Effector memory CD4-positive, alpha-beta T cell (primary cell): Measurements from ENCODE around the gene VEZT.

Experiments
- DNase-seq, 3 donors: peaks; one replicate each; pipeline ENCODE4 v3.0.0-alpha.2; 2020
- H3K27ac ChIP-seq: 2 replicates; pipeline ENCODE4 v1.7.0; 2013; ENCODE audit warnings: mild to moderate bottlenecking, low read length, moderate library complexity; ENCODE audit not compliant: insufficient read depth, poor library complexity, severe bottlenecking
- H3K27me3 ChIP-seq: replicated peaks from 2 replicates; pipeline ENCODE4 v1.7.0; 2013; ENCODE audit warnings: mild to moderate bottlenecking, low read length; ENCODE audit not compliant: insufficient read depth, control insufficient read depth, poor library complexity, severe bottlenecking
- H3K36me3 ChIP-seq: 2 replicates; pipeline ENCODE4 v1.7.0; 2013; ENCODE audit warnings: mild to moderate bottlenecking, low read length, moderate library complexity; ENCODE audit not compliant: control insufficient read depth, insufficient read depth
- H3K4me1 ChIP-seq: 2 replicates; pipeline ENCODE4 v1.7.0; 2013; ENCODE audit warnings: low read length, mild to moderate bottlenecking; ENCODE audit not compliant: control insufficient read depth, insufficient read depth, poor library complexity, severe bottlenecking
- H3K4me3 ChIP-seq: 2 replicates; pipeline ENCODE4 v1.7.0; 2013; ENCODE audit warnings: low read length, low read depth, mild to moderate bottlenecking; ENCODE audit not compliant: insufficient read depth, poor library complexity, severe bottlenecking
- H3K9me3 ChIP-seq: 2 replicates; pipeline ENCODE4 v1.7.0; 2013; ENCODE audit warnings: mild to moderate bottlenecking, low read length, moderate library complexity; ENCODE audit not compliant: control insufficient read depth
- total RNA-seq, 3 donors: gene quantifications; one replicate each; lab custom pipeline; 2026; lab: John Stamatoyannopoulos, UW

VEZT gene, protein sequence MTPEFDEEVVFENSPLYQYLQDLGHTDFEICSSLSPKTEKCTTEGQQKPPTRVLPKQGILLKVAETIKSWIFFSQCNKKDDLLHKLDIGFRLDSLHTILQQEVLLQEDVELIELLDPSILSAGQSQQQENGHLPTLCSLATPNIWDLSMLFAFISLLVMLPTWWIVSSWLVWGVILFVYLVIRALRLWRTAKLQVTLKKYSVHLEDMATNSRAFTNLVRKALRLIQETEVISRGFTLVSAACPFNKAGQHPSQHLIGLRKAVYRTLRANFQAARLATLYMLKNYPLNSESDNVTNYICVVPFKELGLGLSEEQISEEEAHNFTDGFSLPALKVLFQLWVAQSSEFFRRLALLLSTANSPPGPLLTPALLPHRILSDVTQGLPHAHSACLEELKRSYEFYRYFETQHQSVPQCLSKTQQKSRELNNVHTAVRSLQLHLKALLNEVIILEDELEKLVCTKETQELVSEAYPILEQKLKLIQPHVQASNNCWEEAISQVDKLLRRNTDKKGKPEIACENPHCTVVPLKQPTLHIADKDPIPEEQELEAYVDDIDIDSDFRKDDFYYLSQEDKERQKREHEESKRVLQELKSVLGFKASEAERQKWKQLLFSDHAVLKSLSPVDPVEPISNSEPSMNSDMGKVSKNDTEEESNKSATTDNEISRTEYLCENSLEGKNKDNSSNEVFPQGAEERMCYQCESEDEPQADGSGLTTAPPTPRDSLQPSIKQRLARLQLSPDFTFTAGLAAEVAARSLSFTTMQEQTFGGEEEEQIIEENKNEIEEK
- total RNA-seq: 48.2 to 53.0 (median 51.1) reads per million in 3 donors

DNA sequence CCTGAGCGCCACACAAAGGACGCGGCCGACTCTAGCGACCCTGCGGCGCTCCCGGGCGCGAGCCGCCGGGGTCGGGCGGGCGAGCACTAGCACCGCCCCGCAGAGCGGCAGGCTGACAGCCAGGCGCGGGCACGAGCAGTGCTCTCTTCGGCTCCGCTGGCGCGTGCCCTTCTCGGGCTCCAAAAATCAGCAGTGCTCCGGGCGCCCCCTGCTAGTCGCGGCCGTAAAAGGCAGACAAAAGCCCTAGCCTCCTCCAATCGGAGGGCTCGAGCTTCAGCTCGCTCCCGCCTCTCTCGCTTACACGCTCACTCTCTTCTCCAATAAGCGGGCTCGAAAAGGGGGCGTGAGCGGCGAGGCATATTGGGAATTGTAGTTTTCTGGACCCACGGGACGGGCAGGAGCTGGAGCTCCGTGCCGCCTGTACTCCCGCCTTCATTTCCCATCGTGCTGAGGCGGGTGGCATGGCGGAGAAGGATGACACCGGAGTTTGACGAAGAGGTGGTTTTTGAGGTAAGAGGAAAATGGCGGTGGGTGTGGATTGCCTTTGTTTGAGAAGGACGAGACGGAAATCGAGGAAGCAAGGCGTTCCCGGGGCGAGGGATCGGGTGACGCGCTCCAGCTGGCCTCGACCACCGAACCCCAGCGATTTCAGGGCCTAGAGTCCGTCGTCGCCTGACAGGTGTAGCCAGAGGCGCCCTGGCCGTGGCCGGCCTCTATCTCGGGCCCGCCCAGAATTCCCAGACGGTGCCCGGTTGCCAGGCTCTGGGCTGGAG, at the start of gene VEZT, which contains the start of gene FGD6:
Gene VEZT (plus strand): TSS at position 431 of the 773 bp plus-strand sequence. CDS start 44 bp downstream, at position 475.
Gene FGD6 (minus strand): TSS at position 91 of the 773 bp plus-strand sequence. CDS start 227 bp downstream, outside the sequence.
- Histone ChIP-seq H3K36me3 (no peaks in the 10 kb centered on the region), H3K9me3 (no peaks in the 10 kb centered on the region), H3K4me1 (no peaks in the 10 kb centered on the region), H3K27ac (peak within 1 kb of the TSS; percentile 96), H3K27me3 (no peaks in the 10 kb centered on the region), H3K4me3 (peak within 1 kb of the TSS; percentile 98)
- peak; percentile 93 to 99 (median 97) for DNase-seq

DNA sequence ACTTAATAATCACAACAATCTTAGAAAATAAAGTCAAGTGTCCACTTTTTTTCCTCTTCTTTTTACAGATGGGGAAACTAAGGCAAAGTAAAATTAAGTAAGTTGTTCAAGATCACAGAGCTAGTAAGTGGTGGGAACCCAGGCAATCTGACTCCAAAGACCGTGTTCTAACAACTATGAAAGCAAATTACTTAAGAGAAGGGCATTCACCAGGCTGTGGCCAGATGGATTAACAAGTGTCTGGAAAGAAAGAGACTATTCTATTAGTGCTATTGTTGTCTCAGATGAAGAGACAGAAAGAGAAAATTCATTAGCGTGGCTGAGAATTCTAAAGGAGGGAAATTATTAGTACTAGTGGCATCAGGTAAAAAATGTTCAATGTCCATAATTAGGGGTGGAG, 48.9 kb upstream of the VEZT start:
- no peak for DNase-seq
- Histone ChIP-seq H3K27ac (no peak overlapping the region), H3K27me3 (no peaks in the 10 kb centered on the region), H3K4me3 (no peak overlapping the region), H3K36me3 (no peaks in the 10 kb centered on the region), H3K4me1 (no peaks in the 10 kb centered on the region), H3K9me3 (no peaks in the 10 kb centered on the region)

DNA sequence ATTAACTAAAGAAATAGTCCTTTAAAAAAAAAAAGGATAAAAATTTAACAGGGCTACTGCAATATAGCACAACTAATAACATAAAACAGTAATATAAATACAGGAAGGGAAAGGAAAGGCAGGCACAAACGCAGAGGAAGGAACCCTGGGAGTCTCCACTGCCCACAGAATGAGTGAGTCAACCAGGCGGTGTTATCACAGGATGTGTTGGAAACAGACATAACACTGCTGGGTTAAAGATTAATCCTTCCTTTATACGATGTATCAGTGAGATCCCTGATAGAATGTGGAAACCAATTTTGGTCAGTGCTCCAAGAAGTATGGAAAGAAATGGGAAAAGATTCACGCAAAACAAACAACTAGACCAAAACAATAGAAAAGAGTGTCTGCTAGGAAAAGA, 48.2 kb upstream of the VEZT start:
- no peak overlapping the region for H3K27ac ChIP-seq
- no peaks in the 10 kb centered on the region for H3K36me3 ChIP-seq
- no peak for DNase-seq

DNA sequence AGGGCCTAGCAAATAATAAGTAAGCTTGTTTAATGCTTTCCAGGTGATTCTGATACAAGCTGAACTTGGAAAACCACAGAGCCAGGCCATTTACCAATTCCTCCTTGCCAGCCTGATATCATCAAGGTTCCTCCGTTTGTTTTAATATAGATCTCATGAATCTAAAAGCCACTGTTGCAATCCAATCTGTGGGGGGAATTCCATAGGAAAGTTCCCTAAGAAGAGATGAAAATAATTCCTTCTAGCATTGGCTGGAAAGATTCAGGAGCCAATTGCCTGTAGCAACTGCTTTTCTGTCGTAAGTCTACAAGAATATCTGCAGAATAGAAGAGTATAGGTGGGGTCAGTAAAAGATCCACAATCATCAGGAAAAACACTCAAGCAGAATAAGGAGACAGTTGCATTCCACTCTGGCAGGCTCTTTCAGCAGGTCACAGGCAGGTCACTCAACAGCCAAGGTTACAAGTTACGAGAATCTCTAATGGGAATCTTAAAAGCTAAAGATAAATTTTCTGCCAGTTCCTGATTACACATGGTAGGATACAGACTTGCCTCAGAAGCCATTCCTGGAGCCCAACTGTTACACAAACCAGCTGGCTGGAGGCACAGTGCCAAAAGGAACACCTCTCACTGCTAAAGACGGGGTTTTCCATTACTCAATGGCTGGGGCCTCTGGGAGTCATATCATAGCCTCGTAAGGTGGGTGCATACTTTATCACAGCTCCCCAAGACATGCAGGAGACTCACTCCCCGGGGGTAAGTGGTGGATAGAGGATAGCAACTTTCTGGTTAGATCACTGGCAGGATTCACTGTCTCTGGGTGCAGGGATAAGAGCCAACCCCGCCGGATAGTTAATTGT, 44.0 kb upstream of the VEZT start:
- no peak overlapping the region for H3K27ac ChIP-seq
- no peaks in the 10 kb centered on the region for H3K9me3 ChIP-seq
- no peaks in the 10 kb centered on the region for H3K27me3 ChIP-seq
- no peaks in the 10 kb centered on the region for H3K4me1 ChIP-seq
- DNase-seq: no peak
- no peak overlapping the region for H3K4me3 ChIP-seq
- H3K36me3 ChIP-seq: no peaks in the 10 kb centered on the region

More for the DNA sequence above, 48.2 kb upstream of the VEZT start:
- H3K27me3 ChIP-seq: no peaks in the 10 kb centered on the region
- H3K4me1 ChIP-seq: no peaks in the 10 kb centered on the region
- H3K9me3 ChIP-seq: no peaks in the 10 kb centered on the region
- no peak overlapping the region for H3K4me3 ChIP-seq

DNA sequence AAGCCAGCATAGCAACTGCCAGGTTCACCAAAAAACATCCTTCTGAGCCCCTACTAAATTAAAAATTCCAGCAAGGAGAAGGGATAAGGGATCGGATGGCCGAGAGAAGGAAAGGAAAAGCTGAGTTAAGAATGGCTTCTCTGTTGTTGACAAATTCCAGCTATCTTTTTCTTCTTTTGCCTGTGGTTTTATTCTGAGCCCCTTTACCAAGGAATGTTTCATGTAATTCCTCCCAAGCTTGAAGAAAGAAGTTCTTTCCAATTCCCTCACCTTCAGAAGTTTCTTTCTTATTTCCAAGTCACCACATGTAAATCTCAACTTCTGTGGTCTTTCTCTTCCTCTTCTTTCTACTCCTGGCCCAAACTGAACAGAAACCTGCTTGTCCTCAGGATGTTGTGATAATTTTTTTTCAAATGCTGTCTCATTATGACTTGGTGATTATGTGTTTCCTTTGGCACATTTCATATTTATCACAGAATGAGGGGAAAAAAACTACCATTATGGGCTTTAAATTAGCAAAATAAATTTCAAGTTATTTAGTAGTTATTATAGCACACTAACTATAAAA, 40.3 kb upstream of the VEZT start:
- H3K27ac ChIP-seq: no peak overlapping the region
- H3K9me3 ChIP-seq: no peaks in the 10 kb centered on the region
- H3K36me3 ChIP-seq: no peaks in the 10 kb centered on the region
- no peaks in the 10 kb centered on the region for H3K27me3 ChIP-seq
- H3K4me3 ChIP-seq: no peak overlapping the region
- H3K4me1 ChIP-seq: no peaks in the 10 kb centered on the region
- no peak for DNase-seq

DNA sequence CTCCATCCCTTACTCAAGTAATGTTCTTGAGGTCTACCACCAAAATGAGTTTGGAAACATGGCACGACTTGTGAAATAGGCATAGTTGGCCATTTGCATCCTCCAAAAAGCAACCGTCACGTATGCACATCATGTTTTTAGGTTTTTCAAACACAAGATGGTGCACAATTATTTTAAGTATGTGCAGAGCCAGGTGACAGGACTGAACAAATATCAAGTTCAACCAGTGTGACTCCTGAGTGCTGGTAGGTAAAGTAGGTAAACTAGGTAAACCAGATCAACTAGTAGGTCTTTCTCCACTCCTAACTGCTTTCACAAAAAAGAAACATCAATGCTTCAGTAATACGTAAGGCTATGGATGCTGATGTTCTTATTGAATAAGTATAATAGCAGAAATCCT, 39.5 kb upstream of the VEZT start:
- no peaks in the 10 kb centered on the region for H3K27me3 ChIP-seq
- no peaks in the 10 kb centered on the region for H3K9me3 ChIP-seq
- H3K36me3 ChIP-seq: no peaks in the 10 kb centered on the region
- DNase-seq: no peak
- H3K4me1 ChIP-seq: no peaks in the 10 kb centered on the region
- H3K27ac ChIP-seq: no peak overlapping the region
- H3K4me3 ChIP-seq: no peak overlapping the region

DNA sequence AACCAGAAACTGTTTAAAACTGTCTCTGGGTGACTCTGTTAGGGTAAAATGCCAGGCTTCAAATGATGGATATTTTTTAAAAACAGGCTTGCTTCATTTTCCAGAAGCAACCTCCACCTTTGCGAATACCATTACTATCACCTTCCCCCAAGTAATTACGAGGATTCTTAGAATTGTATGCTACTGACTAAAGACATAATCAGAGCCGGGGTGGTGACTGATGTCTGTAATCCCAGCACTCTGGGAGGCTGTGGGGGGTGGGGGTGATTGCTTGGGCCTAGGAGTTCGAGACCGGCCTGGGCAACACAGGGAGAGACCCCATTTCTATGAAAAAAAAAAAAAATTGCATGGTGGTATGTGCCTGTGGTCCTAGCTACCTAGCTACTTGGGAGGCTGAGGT, 38.6 kb upstream of the VEZT start:
- H3K4me1 ChIP-seq: no peaks in the 10 kb centered on the region
- H3K4me3 ChIP-seq: no peak overlapping the region
- no peaks in the 10 kb centered on the region for H3K27me3 ChIP-seq
- H3K36me3 ChIP-seq: no peaks in the 10 kb centered on the region
- no peak overlapping the region for H3K27ac ChIP-seq
- no peaks in the 10 kb centered on the region for H3K9me3 ChIP-seq
- DNase-seq: no peak

GRCh38 chr12:95181103-95181502, 36.5 kb upstream of the VEZT start:
- Histone ChIP-seq H3K27ac (no peak overlapping the region), H3K9me3 (no peaks in the 10 kb centered on the region), H3K27me3 (no peaks in the 10 kb centered on the region), H3K36me3 (no peaks in the 10 kb centered on the region), H3K4me1 (no peaks in the 10 kb centered on the region), H3K4me3 (no peak overlapping the region)
- DNase-seq: no peak

GRCh38 chr12:95182868-95183415, 34.7 kb upstream of the VEZT start:
- no peak for DNase-seq
- H3K27me3 ChIP-seq: no peaks in the 10 kb centered on the region
- H3K27ac ChIP-seq: no peak overlapping the region
- no peaks in the 10 kb centered on the region for H3K9me3 ChIP-seq
- no peaks in the 10 kb centered on the region for H3K4me1 ChIP-seq
- no peak overlapping the region for H3K4me3 ChIP-seq
- H3K36me3 ChIP-seq: no peaks in the 10 kb centered on the region
